NCI-H2196 (cell line): ENCODE data around the gene TMEM121B.

Source experiments
- DNase-seq: peaks from one replicate; lab custom pipeline; 2025; ENCODE audit not compliant: unreplicated experiment; lab: John Stamatoyannopoulos, UW

Gene TMEM121B

GRCh38 chr22:17140022-17140421, 18.9 kb upstream of the TMEM121B start:
- DNase-seq: no peak

GRCh38 chr22:17138513-17138912, 17.4 kb upstream of the TMEM121B start:
- no peak for DNase-seq

GRCh38 chr22:17137861-17138425, 16.8 kb upstream of the TMEM121B start:
- no peak for DNase-seq

- no peak for DNase-seq
These were observed 16.0 kb upstream of the TMEM121B start for GRCh38 chr22:17137170-17137569.

- DNase-seq: no peak
These were observed 14.1 kb upstream of the TMEM121B start for GRCh38 chr22:17135153-17135760.

- DNase-seq: no peak
These were observed 12.0 kb upstream of the TMEM121B start for GRCh38 chr22:17133137-17133536.

GRCh38 chr22:17132112-17132511, 11.0 kb upstream of the TMEM121B start:
- DNase-seq: peak; percentile 41

- DNase-seq: peak; percentile 80
These were observed 10.5 kb upstream of the TMEM121B start for GRCh38 chr22:17131686-17132085.

- DNase-seq: no peak
These were observed 9.0 kb upstream of the TMEM121B start for GRCh38 chr22:17130199-17130598.

GRCh38 chr22:17120711-17121232, 388 bp downstream of the TMEM121B start:
- peak; percentile 44 for DNase-seq

- DNase-seq: no peak
These were observed 879 bp downstream of the TMEM121B start for GRCh38 chr22:17120281-17120680.

- DNase-seq: no peak
These were observed 1.5 kb downstream of the TMEM121B start for GRCh38 chr22:17119481-17120202.

GRCh38 chr22:17118342-17118741, 2.8 kb downstream of the TMEM121B start:
- DNase-seq: no peak

- DNase-seq: no peak
These were observed 3.3 kb downstream of the TMEM121B start for GRCh38 chr22:17117890-17118289.

- DNase-seq: no peak
These were observed 3.8 kb downstream of the TMEM121B start for GRCh38 chr22:17117400-17117799.

GRCh38 chr22:17116572-17117330, 4.4 kb downstream of the TMEM121B start:
- no peak for DNase-seq

GRCh38 chr22:17115945-17116565, 5.1 kb downstream of the TMEM121B start:
- DNase-seq: no peak

- no peak for DNase-seq
These were observed 5.9 kb downstream of the TMEM121B start for GRCh38 chr22:17115236-17115635.

- DNase-seq: no peak
These were observed 6.3 kb downstream of the TMEM121B start for GRCh38 chr22:17114898-17115235.

GRCh38 chr22:17114173-17114897, 6.8 kb downstream of the TMEM121B start:
- no peak for DNase-seq
